IMR-90 (cell line): ENCODE data around the gene ZNF77.

Source experiments
- BHLHE40 ChIP-seq: fragments of 150-350 bp; IDR thresholded peaks from 2 replicates; pipeline ENCODE4 v1.6.1; 2016; ENCODE audit warnings: mild to moderate bottlenecking, low read depth, low read length
- CEBPB ChIP-seq: IDR thresholded peaks from 2 replicates; pipeline ENCODE4 v1.6.1; 2012; ENCODE audit warnings: low read depth, low read length, improper control_type of control experiment
- MAFK ChIP-seq: IDR thresholded peaks from 2 replicates; pipeline ENCODE4 v1.6.1; 2012; ENCODE audit warnings: low read depth, low read length, improper control_type of control experiment
- MAZ ChIP-seq: IDR thresholded peaks from 2 replicates; pipeline ENCODE4 v1.6.1; 2012; ENCODE audit warnings: low read depth, mild to moderate bottlenecking, low read length, improper control_type of control experiment, moderate library complexity, borderline replicate concordance
- POLR2A ChIP-seq: IDR thresholded peaks from 2 replicates; pipeline ENCODE4 v1.6.1; 2012; ENCODE audit warnings: mild to moderate bottlenecking, low read depth, low read length
- RAD21 ChIP-seq: IDR thresholded peaks from 2 replicates; pipeline ENCODE4 v1.6.1; 2012; ENCODE audit warnings: low read length, improper control_type of control experiment
- RCOR1 ChIP-seq: IDR thresholded peaks from 2 replicates; pipeline ENCODE4 v1.6.1; 2012; ENCODE audit warnings: mild to moderate bottlenecking, low read length, improper control_type of control experiment; ENCODE audit not compliant: insufficient replicate concordance
- RFX5 ChIP-seq: IDR thresholded peaks from 2 replicates; pipeline ENCODE4 v1.8.0; 2012; ENCODE audit warnings: low read depth, mild to moderate bottlenecking, low read length, moderate library complexity
- SMC3 ChIP-seq: fragments of 150-350 bp; IDR thresholded peaks from 2 replicates; pipeline ENCODE4 v1.6.1; 2016; ENCODE audit warnings: low read depth, mild to moderate bottlenecking, antibody characterized with exemption, low read length, moderate library complexity
- USF2 ChIP-seq: fragments of 150-350 bp; IDR thresholded peaks from 2 replicates; pipeline ENCODE4 v1.6.1; 2017; ENCODE audit warnings: mild to moderate bottlenecking, antibody characterized with exemption, low read length, low read depth
- TF ChIP-seq, protein P1 (sequence below): conservative IDR thresholded peaks from 2 replicates; pipeline ENCODE4 v1.5.1; 2012; ENCODE audit warnings: mild to moderate bottlenecking, low read depth, low read length, improper control_type of control experiment

GRCh38 chr19:2993579-2993978, 48.8 kb upstream of the ZNF77 start:
- TF ChIP-seq POLR2A (no peak), BHLHE40 (no peak), MAFK (no peak), RCOR1 (no peak), RFX5 (no peak), USF2 (no peak), MAZ (no peak), CEBPB (no peak), SMC3 (no peak), RAD21 (no peak)
- TF ChIP-seq, protein P1, sequence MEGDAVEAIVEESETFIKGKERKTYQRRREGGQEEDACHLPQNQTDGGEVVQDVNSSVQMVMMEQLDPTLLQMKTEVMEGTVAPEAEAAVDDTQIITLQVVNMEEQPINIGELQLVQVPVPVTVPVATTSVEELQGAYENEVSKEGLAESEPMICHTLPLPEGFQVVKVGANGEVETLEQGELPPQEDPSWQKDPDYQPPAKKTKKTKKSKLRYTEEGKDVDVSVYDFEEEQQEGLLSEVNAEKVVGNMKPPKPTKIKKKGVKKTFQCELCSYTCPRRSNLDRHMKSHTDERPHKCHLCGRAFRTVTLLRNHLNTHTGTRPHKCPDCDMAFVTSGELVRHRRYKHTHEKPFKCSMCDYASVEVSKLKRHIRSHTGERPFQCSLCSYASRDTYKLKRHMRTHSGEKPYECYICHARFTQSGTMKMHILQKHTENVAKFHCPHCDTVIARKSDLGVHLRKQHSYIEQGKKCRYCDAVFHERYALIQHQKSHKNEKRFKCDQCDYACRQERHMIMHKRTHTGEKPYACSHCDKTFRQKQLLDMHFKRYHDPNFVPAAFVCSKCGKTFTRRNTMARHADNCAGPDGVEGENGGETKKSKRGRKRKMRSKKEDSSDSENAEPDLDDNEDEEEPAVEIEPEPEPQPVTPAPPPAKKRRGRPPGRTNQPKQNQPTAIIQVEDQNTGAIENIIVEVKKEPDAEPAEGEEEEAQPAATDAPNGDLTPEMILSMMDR = no peak
